Suprapubic skin (tissue), 4 donors: ENCODE results near the gene CEPT1. TPM values are rescaled to one million over a fixed set of nuclear protein-coding genes. Genes with fewer than 3 reads are reported as not detected.
A peak's percentile ranks its signal among the peaks of the same experiment; 100 is the strongest.

Experiments used
- DNase-seq, 2 donors: peaks; one replicate each; pipeline ENCODE4 v3.0.0-alpha.2; 2019; ENCODE audit warnings: low spot score in 2 of 2
- H3K27ac ChIP-seq: fragments of 200-600 bp; sonication (generic); one replicate; pipeline ENCODE4 v1.5.1; 2019
- H3K27me3 ChIP-seq: fragments of 200-600 bp; sonication (generic); one replicate; pipeline ENCODE4 v1.5.1; 2019
- H3K36me3 ChIP-seq: fragments of 200-600 bp; sonication (generic); one replicate; pipeline ENCODE4 v1.5.1; 2019
- H3K4me1 ChIP-seq: fragments of 200-600 bp; sonication (generic); one replicate; pipeline ENCODE4 v1.5.1; 2019
- H3K4me3 ChIP-seq: fragments of 200-600 bp; sonication (generic); one replicate; pipeline ENCODE4 v1.5.1; 2019; ENCODE audit warnings: mild to moderate bottlenecking
- H3K9me3 ChIP-seq: fragments of 200-600 bp; sonication (generic); one replicate; pipeline ENCODE4 v1.5.1; 2019
- EP300 ChIP-seq: sonication (generic); formaldehyde crosslinking; IDR thresholded peaks from one replicate; pipeline ENCODE4 v1.6.1; 2017; ENCODE audit warnings: antibody characterized with exemption
- POLR2A ChIP-seq, 2 donors: fragments of 450-650 bp; IDR thresholded peaks; one replicate each; pipeline ENCODE4 v1.6.1; 2017; ENCODE audit warnings: antibody characterized with exemption in 2 of 2, mild to moderate bottlenecking in 2 of 2, moderate library complexity in 2 of 2
- POLR2AphosphoS5 ChIP-seq, 3 donors: sonication (generic); formaldehyde crosslinking; IDR thresholded peaks; one replicate each; pipeline ENCODE4 v1.6.1; 2017; ENCODE audit warnings: antibody characterized with exemption in 3 of 3
- WGBS: methylation state at CpG from one replicate; pipeline ENCODE4 v1.1.5; 2018; 5-methylcytosine and 5-hydroxymethylcytosine counted together
- total RNA-seq, 4 donors: library from RNA; depleted of rRNA; stranded (reverse); fragments of >200 nt; gene quantifications; one replicate each; pipeline ENCODE4 v1.1.0, GENCODE V29; 2016
- TF ChIP-seq, protein P1 (sequence below), 2 donors: fragments of 200-600 bp in 1 of 2; fragments of 450-650 bp in 1 of 2; sonication (generic) in 1 of 2; IDR thresholded peaks; one replicate each; pipeline ENCODE4 v1.5.1; 2016 to 2019; ENCODE audit warnings: antibody characterized with exemption in 2 of 2, mild to moderate bottlenecking in 1 of 2, moderate library complexity in 1 of 2

CEPT1 gene
- total RNA-seq, 4 donors from 2014 or later, result 29.8 to 50.8 (median 36.9) TPM

DNA sequence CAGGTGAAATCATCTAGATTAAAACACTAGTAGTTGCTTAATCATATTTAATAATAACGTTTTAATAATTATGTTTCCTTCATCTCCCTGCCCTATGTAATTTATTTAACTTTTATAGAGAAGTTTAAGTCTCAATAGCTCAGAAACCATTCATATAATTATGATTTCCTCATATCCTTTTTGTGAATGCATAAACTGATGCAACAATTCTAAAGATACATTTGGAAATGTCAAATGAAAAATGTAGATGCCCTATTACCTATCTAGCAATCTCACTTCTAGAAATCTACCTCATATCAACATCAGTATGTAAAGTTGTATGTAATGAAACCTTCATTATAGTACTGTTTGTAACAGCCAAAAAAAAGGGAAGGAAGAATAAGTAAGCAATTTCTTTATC, 10.6 kb upstream of the CEPT1 start:
- no peaks in the 10 kb centered on the region for H3K4me1 ChIP-seq
- H3K36me3 ChIP-seq, result peaks cover 29% of the 10 kb centered on the region
- no peak overlapping the region for H3K27ac ChIP-seq
- H3K9me3 ChIP-seq, result no peaks in the 10 kb centered on the region
- WGBS, result 69% methylated on average over 1 of the region's 1 CpG
- H3K4me3 ChIP-seq, result no peak overlapping the region
- no peak for DNase-seq
- no peaks in the 10 kb centered on the region for H3K27me3 ChIP-seq
- TF ChIP-seq, protein P1, sequence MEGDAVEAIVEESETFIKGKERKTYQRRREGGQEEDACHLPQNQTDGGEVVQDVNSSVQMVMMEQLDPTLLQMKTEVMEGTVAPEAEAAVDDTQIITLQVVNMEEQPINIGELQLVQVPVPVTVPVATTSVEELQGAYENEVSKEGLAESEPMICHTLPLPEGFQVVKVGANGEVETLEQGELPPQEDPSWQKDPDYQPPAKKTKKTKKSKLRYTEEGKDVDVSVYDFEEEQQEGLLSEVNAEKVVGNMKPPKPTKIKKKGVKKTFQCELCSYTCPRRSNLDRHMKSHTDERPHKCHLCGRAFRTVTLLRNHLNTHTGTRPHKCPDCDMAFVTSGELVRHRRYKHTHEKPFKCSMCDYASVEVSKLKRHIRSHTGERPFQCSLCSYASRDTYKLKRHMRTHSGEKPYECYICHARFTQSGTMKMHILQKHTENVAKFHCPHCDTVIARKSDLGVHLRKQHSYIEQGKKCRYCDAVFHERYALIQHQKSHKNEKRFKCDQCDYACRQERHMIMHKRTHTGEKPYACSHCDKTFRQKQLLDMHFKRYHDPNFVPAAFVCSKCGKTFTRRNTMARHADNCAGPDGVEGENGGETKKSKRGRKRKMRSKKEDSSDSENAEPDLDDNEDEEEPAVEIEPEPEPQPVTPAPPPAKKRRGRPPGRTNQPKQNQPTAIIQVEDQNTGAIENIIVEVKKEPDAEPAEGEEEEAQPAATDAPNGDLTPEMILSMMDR (IDR thresholded peaks at IDR 0.05), result no peak
- TF ChIP-seq POLR2A (IDR thresholded peaks at IDR 0.05) (no peak), EP300 (no peak), POLR2AphosphoS5 (IDR thresholded peaks at IDR 0.05) (no peak)

DNA sequence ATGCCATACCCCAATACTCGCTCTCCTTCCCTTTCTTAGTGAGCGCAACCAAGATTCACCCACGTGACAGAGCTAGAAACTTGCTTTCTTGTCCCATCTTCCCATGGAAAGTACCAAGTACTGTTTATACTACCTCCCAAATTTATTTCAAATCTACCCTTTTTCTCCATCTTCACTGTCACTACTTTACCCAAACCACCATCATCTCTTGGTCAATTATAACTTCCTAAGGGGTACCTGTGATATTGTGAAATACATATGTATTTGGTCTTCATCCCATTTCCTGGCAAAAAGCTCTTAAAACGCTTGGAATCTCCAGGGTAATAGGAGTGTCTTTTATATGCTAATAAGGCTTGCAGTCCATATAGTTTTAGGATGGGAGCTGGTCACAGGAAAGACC, 8.3 kb upstream of the CEPT1 start:
- WGBS, result 83% methylated on average over 4 of the region's 4 CpGs
- DNase-seq, result no peak
- no peaks in the 10 kb centered on the region for H3K9me3 ChIP-seq
- no peaks in the 10 kb centered on the region for H3K4me1 ChIP-seq
- H3K27me3 ChIP-seq, result no peaks in the 10 kb centered on the region
- H3K27ac ChIP-seq, result no peak overlapping the region
- H3K4me3 ChIP-seq, result no peak overlapping the region
- peaks cover 13% of the 10 kb centered on the region for H3K36me3 ChIP-seq
- no peak for TF ChIP-seq POLR2A (IDR thresholded peaks at IDR 0.05)
- TF ChIP-seq EP300, result no peak
- no peak for TF ChIP-seq POLR2AphosphoS5 (IDR thresholded peaks at IDR 0.05)
- TF ChIP-seq, protein P1 (IDR thresholded peaks at IDR 0.05), result no peak

DNA sequence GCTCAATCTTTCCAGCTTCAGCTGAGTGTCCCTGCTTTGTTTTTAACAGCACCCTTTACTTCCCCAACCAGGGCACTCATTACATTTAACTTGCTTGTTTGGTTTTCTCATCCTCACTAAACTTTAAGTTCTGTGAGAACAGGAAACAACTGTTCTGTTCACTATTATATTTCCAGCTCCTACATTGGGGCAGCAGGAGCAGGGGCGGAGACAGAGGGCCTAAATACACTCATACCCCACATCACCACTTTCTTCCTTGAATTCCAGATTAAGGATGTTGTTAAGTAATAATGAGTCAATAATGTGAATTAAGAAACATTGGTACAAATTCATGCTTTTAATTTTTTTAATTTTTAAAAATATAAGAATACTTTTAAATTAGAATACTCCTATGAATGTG, 6.2 kb upstream of the CEPT1 start:
- H3K36me3 ChIP-seq, result peaks cover 7% of the 10 kb centered on the region
- no peak overlapping the region for H3K27ac ChIP-seq
- no peaks in the 10 kb centered on the region for H3K9me3 ChIP-seq
- no peaks in the 10 kb centered on the region for H3K27me3 ChIP-seq
- TF ChIP-seq, protein P1 (IDR thresholded peaks at IDR 0.05), result no peak
- TF ChIP-seq POLR2AphosphoS5 (IDR thresholded peaks at IDR 0.05) (no peak), EP300 (no peak), POLR2A (IDR thresholded peaks at IDR 0.05) (no peak)
- 98% methylated on average over 1 of the region's 1 CpG for WGBS
- no peak for DNase-seq
- peaks cover 12% of the 10 kb centered on the region for H3K4me1 ChIP-seq
- no peak overlapping the region for H3K4me3 ChIP-seq

DNA sequence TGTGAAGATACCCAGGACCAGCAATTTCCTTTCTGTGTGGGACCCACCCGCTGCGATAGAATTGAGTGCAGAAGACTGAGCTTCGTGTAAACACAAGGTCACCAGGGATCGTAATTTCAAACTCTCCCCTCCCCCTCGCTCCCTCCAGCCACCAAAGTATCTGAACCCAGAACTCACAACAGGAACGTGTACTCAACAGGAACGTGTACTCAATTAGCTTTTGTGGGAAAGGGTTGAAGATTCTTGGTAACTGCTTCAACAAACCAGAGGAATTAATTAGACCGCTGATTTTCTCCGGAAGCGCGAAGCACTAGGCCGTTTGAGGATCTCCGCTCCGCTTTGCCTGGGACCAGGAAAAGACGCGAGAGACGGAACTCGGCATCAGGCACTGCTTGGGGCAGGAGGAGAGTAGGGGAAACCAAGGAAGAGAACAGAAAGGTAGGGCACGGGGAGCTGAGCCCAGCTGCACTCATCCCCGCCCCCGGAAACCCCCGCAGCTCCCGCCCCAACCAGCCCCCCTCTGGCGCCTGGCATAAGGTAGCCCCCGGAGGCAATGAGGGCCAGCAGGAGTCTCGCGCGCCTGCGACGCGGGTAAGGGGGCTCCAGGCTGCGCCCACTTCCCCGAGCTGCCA, 583 bp upstream of the CEPT1 start:
- WGBS, result under 1% methylated on average over 25 of the region's 33 CpGs
- H3K36me3 ChIP-seq, result peaks cover 7% of the 10 kb centered on the region
- TF ChIP-seq POLR2AphosphoS5 (IDR thresholded peaks at IDR 0.05) (no peak), EP300 (no peak), POLR2A (IDR thresholded peaks at IDR 0.05) (no peak)
- TF ChIP-seq, protein P1 (IDR thresholded peaks at IDR 0.05), result no peak
- peak overlapping the region; percentile 92 for H3K27ac ChIP-seq
- H3K4me3 ChIP-seq, result peak overlapping the region; percentile 72
- H3K9me3 ChIP-seq, result no peaks in the 10 kb centered on the region
- no peak for DNase-seq
- no peaks in the 10 kb centered on the region for H3K27me3 ChIP-seq
- H3K4me1 ChIP-seq, result peaks cover 44% of the 10 kb centered on the region

DNA sequence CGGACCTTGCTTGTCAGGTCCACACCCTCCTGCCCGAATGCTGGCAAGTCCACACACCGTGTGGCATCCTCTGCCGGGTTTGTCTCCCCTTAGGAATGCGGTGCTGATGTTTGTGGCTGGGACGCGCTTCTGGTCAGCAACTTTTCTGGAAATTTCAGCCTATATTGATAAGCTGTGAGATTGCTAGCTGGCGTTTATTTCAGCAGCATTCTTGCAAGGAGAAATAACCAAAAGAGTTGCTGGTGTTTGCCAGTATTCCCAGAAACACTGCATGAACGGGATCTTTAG, 601 bp downstream of the CEPT1 start:
- WGBS, result 0% methylated on average over 9 of the region's 9 CpGs
- H3K4me3 ChIP-seq, result peak overlapping the region; percentile 72
- TF ChIP-seq POLR2A (IDR thresholded peaks at IDR 0.05), result no peak
- TF ChIP-seq EP300, result no peak
- no peak for TF ChIP-seq POLR2AphosphoS5 (IDR thresholded peaks at IDR 0.05)
- TF ChIP-seq, protein P1 (IDR thresholded peaks at IDR 0.05), result no peak
- no peaks in the 10 kb centered on the region for H3K27me3 ChIP-seq
- peaks cover 7% of the 10 kb centered on the region for H3K36me3 ChIP-seq
- DNase-seq, result no peak
- H3K9me3 ChIP-seq, result no peaks in the 10 kb centered on the region
- H3K27ac ChIP-seq, result peak overlapping the region; percentile 92
- H3K4me1 ChIP-seq, result peaks cover 44% of the 10 kb centered on the region
